Measurements from ENCODE around the gene CLEC7A. TPM values are rescaled to one million over a fixed set of nuclear protein-coding genes. Genes with fewer than 3 reads are reported as not detected.

The CLEC7A gene
- total RNA-seq, 2 experiments from 2014 or later, result 2.5 to 3.7 TPM

DNA sequence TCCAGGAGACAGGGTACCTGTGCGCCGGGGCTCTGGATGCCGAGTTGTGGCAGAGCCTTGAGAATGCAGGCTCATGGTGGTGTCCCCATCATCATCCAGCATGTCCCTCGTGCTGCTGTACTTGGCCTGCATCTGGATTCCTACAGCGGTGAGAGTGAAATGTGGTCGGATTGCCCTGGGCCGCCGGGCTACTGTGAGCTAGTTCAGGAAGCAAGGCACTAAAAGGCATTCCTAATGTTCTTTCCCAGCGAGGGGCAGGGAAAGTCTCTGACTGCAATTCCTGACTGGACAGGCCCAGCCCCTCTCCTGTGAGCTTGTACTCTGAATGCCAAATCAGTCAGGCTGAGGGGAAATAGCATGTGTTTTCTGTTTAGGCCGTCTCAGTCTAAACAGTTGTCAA, 31.2 kb downstream of the CLEC7A start, which contains the start of gene CLEC1A:
Gene CLEC1A, minus strand, starts transcription at position 195 of the 400 bp plus-strand sequence. Its CDS starts 63 bp downstream, at position 132.
- no peak within 1 kb of the TSS for H3K4me3 Mint-ChIP-seq
- DNase-seq, result no peak
- Histone ChIP-seq H3K4me1 (ENCODE audit: insufficient read depth, low read length) (no peaks in the 10 kb centered on the region), H3K27me3 (ENCODE audit: control insufficient read depth in 1 of 2, insufficient read depth in 2 of 2, low read length in 2 of 2) (no peaks in the 10 kb centered on the region), H3K9me3 (ENCODE audit: control insufficient read depth in 1 of 2, insufficient read depth in 1 of 2, low read length in 2 of 2) (peaks cover 0 to 5% of the 10 kb centered on the region in 2 experiments), H3K27ac (ENCODE audit: low read depth in 1 of 2, low read length in 2 of 2) (no peak within 1 kb of the TSS), H3K4me3 (ENCODE audit: low read length) (no peak within 1 kb of the TSS), H3K36me3 (ENCODE audit: insufficient read depth, low read length) (no peaks in the 10 kb centered on the region)
- ATAC-seq (ENCODE audit: poor library complexity), result no peak
- intact Hi-C loops (cut with DNase I, micrococcal nuclease), result no loop called here
- ChIA-PET POLR2A (no interaction called here), CTCF (interaction anchor here (1.3 kb wide), 1 partner anchor 17 kb away, joined by 3 read pairs; no protein-coding TSS in a partner anchor)
- no peaks in the 10 kb centered on the region for H3K4me1 Mint-ChIP-seq (ENCODE audit: low read depth)
- TF ChIP-seq CTCF (IDR thresholded peaks at IDR 0.05), result no peak
- no peak within 1 kb of the TSS for H3K27ac Mint-ChIP-seq
- H3K36me3 Mint-ChIP-seq (ENCODE audit: low read depth), result no peaks in the 10 kb centered on the region
- peaks cover 3% of the 10 kb centered on the region for H3K9me3 Mint-ChIP-seq
- peaks cover 11% of the 10 kb centered on the region for H3K27me3 Mint-ChIP-seq

DNA sequence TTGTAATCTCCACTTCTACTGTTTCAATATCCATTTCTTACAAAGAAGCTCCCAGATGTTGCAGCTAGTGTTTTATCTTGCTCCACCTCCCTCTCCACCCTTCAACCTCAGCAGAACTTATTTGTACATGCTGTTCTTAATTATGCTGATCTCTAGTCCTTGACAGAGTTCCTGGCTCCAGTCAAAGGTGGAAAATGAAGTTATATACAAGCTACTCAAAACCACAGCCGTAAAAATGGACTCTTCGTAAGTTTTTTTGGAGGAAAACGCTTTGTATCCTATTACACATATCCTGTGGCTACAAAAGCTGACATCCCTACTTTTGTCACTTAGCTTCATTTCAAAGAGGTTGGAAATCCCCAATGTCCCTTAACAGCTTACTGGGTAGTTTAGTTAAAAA, 32.5 kb downstream of the CLEC7A start:
- no peak for DNase-seq
- no peaks in the 10 kb centered on the region for H3K4me1 Mint-ChIP-seq (ENCODE audit: low read depth)
- Histone ChIP-seq H3K4me1 (ENCODE audit: insufficient read depth, low read length) (no peaks in the 10 kb centered on the region), H3K36me3 (ENCODE audit: insufficient read depth, low read length) (no peaks in the 10 kb centered on the region), H3K4me3 (ENCODE audit: low read length) (no peak overlapping the region), H3K27me3 (ENCODE audit: control insufficient read depth in 1 of 2, insufficient read depth in 2 of 2, low read length in 2 of 2) (no peaks in the 10 kb centered on the region), H3K27ac (ENCODE audit: low read depth in 1 of 2, low read length in 2 of 2) (no peak overlapping the region), H3K9me3 (ENCODE audit: control insufficient read depth in 1 of 2, insufficient read depth in 1 of 2, low read length in 2 of 2) (peaks cover 0 to 5% of the 10 kb centered on the region in 2 experiments)
- H3K9me3 Mint-ChIP-seq, result no peaks in the 10 kb centered on the region
- H3K4me3 Mint-ChIP-seq, result no peak overlapping the region
- POLR2A ChIA-PET, result no interaction called here
- H3K36me3 Mint-ChIP-seq (ENCODE audit: low read depth), result no peaks in the 10 kb centered on the region
- ATAC-seq (ENCODE audit: poor library complexity), result no peak
- CTCF ChIA-PET, result interaction anchor here (1.3 kb wide), 1 partner anchor 15 kb away, joined by 3 read pairs; no protein-coding TSS in a partner anchor
- no peak for TF ChIP-seq CTCF (IDR thresholded peaks at IDR 0.05)
- intact Hi-C loops (cut with DNase I, micrococcal nuclease), result no loop called here
- no peak overlapping the region for H3K27ac Mint-ChIP-seq
- H3K27me3 Mint-ChIP-seq, result peaks cover 6% of the 10 kb centered on the region

GRCh38 chr12:10095971-10096370, 34.0 kb downstream of the CLEC7A start:
- ATAC-seq (ENCODE audit: poor library complexity), result no peak
- intact Hi-C loops (cut with DNase I, micrococcal nuclease), result no loop called here
- CTCF ChIA-PET, result no interaction called here

More at GRCh38 chr12:10095971-10096370, 34.0 kb downstream of the CLEC7A start:
- H3K4me3 ChIP-seq (ENCODE audit: low read length), result no peak overlapping the region
- Mint-ChIP-seq H3K36me3 (ENCODE audit: low read depth) (no peaks in the 10 kb centered on the region), H3K27me3 (no peaks in the 10 kb centered on the region), H3K27ac (no peak overlapping the region), H3K9me3 (no peaks in the 10 kb centered on the region), H3K4me1 (ENCODE audit: low read depth) (no peaks in the 10 kb centered on the region), H3K4me3 (no peak overlapping the region)
- no peak for DNase-seq
- H3K36me3 ChIP-seq (ENCODE audit: insufficient read depth, low read length), result no peaks in the 10 kb centered on the region
- no peaks in the 10 kb centered on the region for H3K4me1 ChIP-seq (ENCODE audit: insufficient read depth, low read length)
- H3K27me3 ChIP-seq (ENCODE audit: control insufficient read depth in 1 of 2, insufficient read depth in 2 of 2, low read length in 2 of 2), result no peaks in the 10 kb centered on the region
- no peak for TF ChIP-seq CTCF (IDR thresholded peaks at IDR 0.05)
- H3K27ac ChIP-seq (ENCODE audit: low read depth in 1 of 2, low read length in 2 of 2), result no peak overlapping the region
- H3K9me3 ChIP-seq (ENCODE audit: control insufficient read depth in 1 of 2, insufficient read depth in 1 of 2, low read length in 2 of 2), result no peaks in the 10 kb centered on the region
- POLR2A ChIA-PET, result no interaction called here

All from CD4-positive, alpha-beta T cell (primary cell).